Peyer's patch (tissue), 4 donors: ENCODE results near the gene COX8C. TPM values are rescaled to one million over a fixed set of nuclear protein-coding genes. Genes with fewer than 3 reads are reported as not detected.
"Not testable (repeated sequence)": the region's sequence is repeated elsewhere in the genome, so short reads cannot be mapped to it uniquely, and the experiment has no call there.

Experiments used
- DNase-seq, 3 donors: peaks; one replicate each; pipeline ENCODE4 v3.0.0-alpha.2; 2017 to 2019
- H3K27ac ChIP-seq, 4 donors: fragments of 200-600 bp; sonication (generic); one replicate each; pipeline ENCODE4 v1.5.1; 2016 to 2019
- H3K27me3 ChIP-seq, 2 donors: fragments of 200-600 bp; sonication (generic); one replicate each; pipeline ENCODE4 v1.5.1; 2019
- H3K36me3 ChIP-seq, 3 donors: fragments of 200-600 bp; sonication (generic); one replicate each; pipeline ENCODE4 v1.5.1; 2016 to 2019
- H3K4me1 ChIP-seq, 4 donors: fragments of 200-600 bp; sonication (generic); one replicate each; pipeline ENCODE4 v1.5.1; 2016 to 2019
- H3K4me3 ChIP-seq, 4 donors: fragments of 200-600 bp; sonication (generic); 1 replicate in 3 of 4; 2 replicates in 1 of 4; pipeline ENCODE4 v1.5.1; 2016 to 2019; ENCODE audit warnings: mild to moderate bottlenecking in 1 of 4
- H3K9me3 ChIP-seq, 4 donors: fragments of 200-600 bp; sonication (generic); one replicate each; pipeline ENCODE4 v1.5.1; 2016 to 2019; ENCODE audit warnings: mild to moderate bottlenecking in 1 of 4
- CTCF ChIP-seq, 6 experiments: fragments of 450-650 bp in 4 of 6; fragments of 200-600 bp in 2 of 6; sonication (generic) in 1 of 6; IDR thresholded peaks; one replicate each; pipeline ENCODE4 v1.5.1; 2017 to 2019; ENCODE audit warnings: antibody characterized with exemption in 6 of 6, mild to moderate bottlenecking in 3 of 6, moderate library complexity in 1 of 6
- POLR2A ChIP-seq, 2 donors: fragments of 450-650 bp; IDR thresholded peaks; one replicate each; pipeline ENCODE4 v1.5.1; 2017; ENCODE audit warnings: antibody characterized with exemption in 2 of 2, mild to moderate bottlenecking in 2 of 2, moderate library complexity in 2 of 2
- total RNA-seq, 4 donors: library from RNA; depleted of rRNA; stranded (reverse); fragments of >200 nt; gene quantifications; one replicate each; pipeline ENCODE4 v1.1.0, GENCODE V29; 2016

Gene COX8C
- total RNA-seq, 4 donors from 2014 or later: not detected

DNA sequence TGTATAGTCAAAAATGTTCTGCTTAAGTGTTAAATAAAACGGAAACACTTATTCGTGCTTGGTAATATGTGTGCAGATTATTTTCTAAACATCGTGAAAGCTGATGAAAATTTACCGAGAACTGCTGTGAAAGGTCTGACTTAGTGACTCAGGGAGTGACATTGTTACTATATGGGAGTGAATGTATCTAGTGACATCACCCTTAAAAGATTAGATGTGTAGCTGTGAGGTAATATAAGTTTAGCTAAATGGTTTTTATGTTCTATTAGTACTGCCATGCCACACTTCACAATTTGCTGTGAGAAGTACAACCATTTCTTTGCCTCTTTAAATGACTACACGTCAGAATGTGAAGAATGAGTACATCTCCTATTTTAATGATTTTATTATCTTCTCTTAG lies 1.3 kb downstream of the COX8C start:
- no peak for DNase-seq
- TF ChIP-seq CTCF (IDR thresholded peaks at IDR 0.05) (no peak), POLR2A (IDR thresholded peaks at IDR 0.05) (no peak)

GRCh38 chr14:93354873-93355272 lies 7.9 kb downstream of the COX8C start:
- DNase-seq, H3K4me1 ChIP-seq, H3K4me3 ChIP-seq, H3K27me3 ChIP-seq, H3K27ac ChIP-seq, H3K36me3 ChIP-seq, H3K9me3 ChIP-seq: not testable (repeated sequence)

More for the DNA sequence above, 1.3 kb downstream of the COX8C start:
- peaks cover 0 to 3% (median 0%) of the 10 kb centered on the region in 4 donors for H3K9me3 ChIP-seq
- H3K36me3 ChIP-seq: no peaks in the 10 kb centered on the region
- no peak overlapping the region for H3K27ac ChIP-seq
- no peak overlapping the region for H3K4me3 ChIP-seq
- no peaks in the 10 kb centered on the region for H3K27me3 ChIP-seq
- H3K4me1 ChIP-seq: no peaks in the 10 kb centered on the region

DNA sequence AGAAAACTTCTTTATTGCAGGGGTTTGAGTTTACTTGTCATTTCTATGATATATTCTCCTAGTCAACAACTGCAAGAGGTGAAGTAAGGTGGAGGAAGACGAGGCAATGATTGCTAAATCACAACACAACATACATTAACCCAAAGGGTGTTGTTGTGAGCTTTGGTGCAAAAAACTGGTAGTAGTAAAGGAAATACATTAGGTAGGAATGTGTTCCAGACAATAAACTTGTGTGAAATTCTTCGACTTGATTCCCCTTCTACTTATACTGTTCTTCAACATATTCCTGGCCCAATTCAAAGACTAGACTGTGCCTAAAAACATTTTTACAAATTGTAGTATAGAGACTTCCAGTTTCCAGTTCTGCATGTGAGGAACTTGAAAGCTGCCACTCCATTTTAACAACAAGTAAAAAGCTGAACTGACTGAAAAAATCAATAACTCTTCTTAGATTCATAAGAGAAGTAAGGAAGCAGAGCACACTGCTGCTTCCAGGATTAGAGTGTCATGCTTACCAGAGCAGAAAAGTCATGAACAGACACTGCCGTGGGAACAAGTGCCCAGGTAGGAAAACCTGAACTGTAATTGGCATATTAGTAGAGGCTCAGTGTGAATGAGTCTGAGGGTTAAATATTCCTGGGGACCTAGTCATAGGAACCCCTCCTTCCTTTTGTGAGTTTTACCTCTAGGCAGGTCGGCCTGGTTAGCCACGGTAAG lies 22.2 kb downstream of the COX8C start:
- Histone ChIP-seq H3K4me3 (no peak overlapping the region), H3K9me3 (no peaks in the 10 kb centered on the region), H3K36me3 (no peaks in the 10 kb centered on the region), H3K27me3 (no peaks in the 10 kb centered on the region), H3K4me1 (no peaks in the 10 kb centered on the region), H3K27ac (peak overlapping the region in 3 of 4 donors; percentile 12 to 61 (median 59))
- TF ChIP-seq CTCF (IDR thresholded peaks at IDR 0.05) (no peak), POLR2A (IDR thresholded peaks at IDR 0.05) (no peak)
- no peak for DNase-seq

GRCh38 chr14:93369713-93370266 lies 22.8 kb downstream of the COX8C start:
- DNase-seq: peak in 2 of 3 donors; percentile 49 to 55
- Histone ChIP-seq H3K27me3 (no peaks in the 10 kb centered on the region), H3K36me3 (no peaks in the 10 kb centered on the region), H3K4me1 (no peaks in the 10 kb centered on the region), H3K27ac (peak overlapping the region in 3 of 4 donors; percentile 12 to 61 (median 59)), H3K9me3 (no peaks in the 10 kb centered on the region), H3K4me3 (no peak overlapping the region)
- TF ChIP-seq POLR2A (IDR thresholded peaks at IDR 0.05) (no peak), CTCF (IDR thresholded peaks at IDR 0.05) (no peak)

DNA sequence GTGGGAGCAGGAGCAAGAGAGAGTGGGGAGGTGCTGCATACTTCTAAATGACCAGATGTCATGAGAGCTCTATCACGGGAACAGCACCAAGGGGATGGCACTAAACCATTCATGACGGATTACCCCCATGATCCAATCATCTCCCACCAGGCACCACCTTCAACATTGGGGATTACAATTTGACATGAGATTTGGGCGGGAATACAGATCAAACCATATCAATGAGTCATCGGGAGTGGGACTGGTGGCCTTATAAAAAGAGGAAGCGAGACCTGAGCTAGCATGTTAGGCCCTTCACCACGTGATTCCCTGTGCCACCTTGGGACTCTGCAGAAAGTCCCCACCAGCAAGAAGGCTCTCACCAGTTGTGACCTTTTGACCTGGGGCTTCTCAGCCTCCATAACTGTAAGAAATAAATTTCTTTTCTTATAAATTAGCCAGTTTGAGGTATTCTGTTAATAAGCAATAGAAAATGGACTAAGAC lies 28.7 kb downstream of the COX8C start:
- no peak for TF ChIP-seq POLR2A (IDR thresholded peaks at IDR 0.05)
- TF ChIP-seq CTCF (IDR thresholded peaks at IDR 0.05): no peak
- Histone ChIP-seq H3K27ac (peak overlapping the region in 1 of 4 donors; percentile 46), H3K9me3 (no peaks in the 10 kb centered on the region), H3K27me3 (no peaks in the 10 kb centered on the region), H3K4me3 (no peak overlapping the region), H3K4me1 (no peaks in the 10 kb centered on the region), H3K36me3 (no peaks in the 10 kb centered on the region)
- DNase-seq: peak in 2 of 3 donors; percentile 70 to 73

GRCh38 chr14:93379831-93380230 lies 32.8 kb downstream of the COX8C start:
- H3K4me3 ChIP-seq: no peak overlapping the region
- H3K27ac ChIP-seq: no peak overlapping the region
- H3K4me1 ChIP-seq: no peaks in the 10 kb centered on the region
- H3K9me3 ChIP-seq: no peaks in the 10 kb centered on the region
- TF ChIP-seq POLR2A (IDR thresholded peaks at IDR 0.05) (no peak), CTCF (IDR thresholded peaks at IDR 0.05) (no peak)
- H3K36me3 ChIP-seq: no peaks in the 10 kb centered on the region
- H3K27me3 ChIP-seq: no peaks in the 10 kb centered on the region
- DNase-seq: no peak
